Small intestine (tissue), 7 donors: ENCODE data around the gene CD8B2. TPM values are rescaled to one million over a fixed set of nuclear protein-coding genes. Genes with fewer than 3 reads are reported as not detected.
"Not testable (repeated sequence)": the region's sequence is repeated elsewhere in the genome, so short reads cannot be mapped to it uniquely, and the experiment has no call there.

Experiments used
- DNase-seq, 2 donors: peaks; one replicate each; pipeline versions ENCODE4 v3.0.0 to v3.0.0-alpha.2; 2013
- FAIRE-seq: peaks from 2 replicates; lab custom pipeline; 2012; peaks lifted over from hg19 to GRCh38; lab: Jason Lieb, UNC
- H3K27ac ChIP-seq, 3 donors: one replicate each; pipeline ENCODE4 v1.5.1; 2013; ENCODE audit warnings: low read length in 2 of 3, mild to moderate bottlenecking in 2 of 3, control low read depth in 1 of 3, inconsistent platforms in 1 of 3, low read depth in 1 of 3, moderate library complexity in 1 of 3
- H3K27me3 ChIP-seq, 3 donors: one replicate each; pipeline ENCODE4 v1.6.1; 2013; ENCODE audit warnings: low read length in 3 of 3, inconsistent platforms in 1 of 3; ENCODE audit not compliant: control insufficient read depth in 3 of 3, insufficient read depth in 3 of 3
- H3K36me3 ChIP-seq, 3 donors: one replicate each; pipeline ENCODE4 v1.6.1; 2013; ENCODE audit warnings: low read length in 3 of 3, inconsistent platforms in 1 of 3, low read depth in 1 of 3, mild to moderate bottlenecking in 1 of 3, moderate library complexity in 1 of 3; ENCODE audit not compliant: control insufficient read depth in 3 of 3, insufficient read depth in 2 of 3
- H3K4me1 ChIP-seq, 3 donors: one replicate each; pipeline ENCODE4 v1.6.1; 2013; ENCODE audit warnings: low read length in 2 of 3, inconsistent platforms in 1 of 3, low read depth in 1 of 3, mild to moderate bottlenecking in 1 of 3, moderate library complexity in 1 of 3; ENCODE audit not compliant: control insufficient read depth in 3 of 3, insufficient read depth in 2 of 3
- H3K4me3 ChIP-seq, 3 donors: one replicate each; pipeline ENCODE4 v1.5.1; 2013; ENCODE audit warnings: low read length in 3 of 3, control low read depth in 1 of 3, inconsistent platforms in 1 of 3, low read depth in 1 of 3, mild to moderate bottlenecking in 1 of 3, moderate library complexity in 1 of 3
- H3K9me3 ChIP-seq, 2 donors: one replicate each; pipeline ENCODE4 v1.6.1; 2013; ENCODE audit warnings: low read depth in 1 of 2, low read length in 1 of 2; ENCODE audit not compliant: control insufficient read depth in 2 of 2, insufficient read depth in 1 of 2
- WGBS, 3 donors: extraction: QIAGEN DNeasy Blood & Tissue Kit; methylation state at CpG; one replicate each; pipeline ENCODE4 v1.1.7; 2013; 5-methylcytosine and 5-hydroxymethylcytosine counted together
- polyA plus RNA-seq, 4 donors: library from polyadenylated mRNA; stranded (reverse) in 3 of 4; unstranded in 1 of 4; fragments of 200-250 nt in 3 of 4; fragments of 120-200 nt in 1 of 4; gene quantifications; one replicate each; pipeline versions ENCODE4 v1.2.1 to v1.2.3, GENCODE V29; 2013
- donor health status: healthy with polysubstance abuse.
- donor health status: control.
- donor health status: control.
- donor health status: Bipolar disorder and iron deficiency.
- donor health status: healthy.

Gene CD8B2
- polyA plus RNA-seq, 4 donors = 0.45 to 1.9 TPM; not detected in 2

GRCh38 chr2:106561356-106561755, 74.2 kb downstream of the CD8B2 start:
- Histone ChIP-seq H3K27me3 (no peaks in the 10 kb centered on the region), H3K4me1 (no peaks in the 10 kb centered on the region), H3K27ac (no peak overlapping the region), H3K36me3 (no peaks in the 10 kb centered on the region), H3K4me3 (no peak overlapping the region), H3K9me3 (no peaks in the 10 kb centered on the region)
- FAIRE-seq (no peak), DNase-seq (no peak)
- WGBS, 3 donors = 46 to 64% (median 46%) methylated on average over 8 of the region's 8 CpGs

- FAIRE-seq = no peak
- Histone ChIP-seq H3K36me3 (no peaks in the 10 kb centered on the region), H3K4me3 (no peak overlapping the region), H3K4me1 (no peaks in the 10 kb centered on the region), H3K9me3 (no peaks in the 10 kb centered on the region), H3K27ac (no peak overlapping the region), H3K27me3 (no peaks in the 10 kb centered on the region)
- WGBS, 3 donors = 75 to 87% (median 82%) methylated on average over 4 of the region's 4 CpGs
- DNase-seq = no peak
Measured at GRCh38 chr2:106561803-106562202, 74.6 kb downstream of the CD8B2 start.

- H3K4me1 ChIP-seq = no peaks in the 10 kb centered on the region
- H3K27ac ChIP-seq = no peak overlapping the region
- FAIRE-seq (no peak), DNase-seq (no peak)
- H3K36me3 ChIP-seq = no peaks in the 10 kb centered on the region
- no peaks in the 10 kb centered on the region for H3K9me3 ChIP-seq
- 49 to 55% (median 49%) methylated on average over 9 of the region's 9 CpGs for WGBS, 3 donors
- H3K4me3 ChIP-seq = no peak overlapping the region
- no peaks in the 10 kb centered on the region for H3K27me3 ChIP-seq
Measured at GRCh38 chr2:106562268-106563186, 75.4 kb downstream of the CD8B2 start.

DNA sequence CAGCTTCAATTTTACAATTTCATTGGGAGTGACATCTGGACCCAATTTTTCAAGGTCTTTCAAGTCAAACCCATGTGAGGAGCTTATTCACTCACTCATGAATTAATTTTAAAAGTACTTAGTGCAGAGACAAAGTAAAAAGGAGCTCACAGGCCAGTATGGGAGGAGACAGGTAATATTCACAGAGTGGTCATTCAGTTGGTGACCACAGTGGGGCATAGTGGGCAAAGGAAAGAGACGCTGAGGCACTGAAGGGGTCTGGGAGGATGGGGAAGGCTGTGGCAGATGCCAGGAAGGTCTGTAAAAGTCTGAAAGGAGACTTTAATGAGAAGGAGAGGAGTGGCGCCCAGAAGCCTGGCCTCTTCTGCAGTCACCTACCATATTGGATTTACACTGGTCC, 76.0 kb downstream of the CD8B2 start:
- H3K36me3 ChIP-seq = no peaks in the 10 kb centered on the region
- FAIRE-seq (no peak), DNase-seq (no peak)
- H3K27ac ChIP-seq = no peak overlapping the region
- WGBS, 3 donors = 88 to 90% (median 88%) methylated on average over 2 of the region's 2 CpGs
- H3K9me3 ChIP-seq = no peaks in the 10 kb centered on the region
- H3K4me3 ChIP-seq = no peak overlapping the region
- H3K27me3 ChIP-seq = no peaks in the 10 kb centered on the region
- H3K4me1 ChIP-seq = no peaks in the 10 kb centered on the region

DNA sequence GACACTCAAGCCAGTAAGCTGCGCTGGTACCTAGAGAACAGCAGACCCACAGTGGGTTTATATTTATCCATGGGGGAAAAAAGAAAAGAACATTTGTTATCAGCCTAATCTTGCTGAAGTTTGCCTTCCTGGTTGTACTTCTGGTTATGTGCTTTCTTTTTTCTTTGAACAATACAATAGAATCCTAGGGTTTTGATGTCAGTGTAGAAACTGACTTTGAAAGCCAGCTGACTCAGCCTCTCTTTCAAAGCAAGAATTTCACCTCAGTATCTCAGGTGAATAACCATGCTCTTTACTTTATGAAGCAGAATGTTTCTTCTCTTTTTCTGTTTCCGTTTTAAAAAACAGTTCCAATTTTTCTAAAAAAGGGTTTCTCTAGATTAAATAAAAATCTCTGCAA, 78.4 kb downstream of the CD8B2 start:
- Histone ChIP-seq H3K4me1 (no peaks in the 10 kb centered on the region), H3K4me3 (no peak overlapping the region), H3K36me3 (no peaks in the 10 kb centered on the region), H3K27ac (no peak overlapping the region), H3K9me3 (no peaks in the 10 kb centered on the region), H3K27me3 (no peaks in the 10 kb centered on the region)
- FAIRE-seq = no peak
- WGBS, 3 donors = 66 to 70% (median 67%) methylated on average over 2 of the region's 2 CpGs
- DNase-seq = no peak

DNA sequence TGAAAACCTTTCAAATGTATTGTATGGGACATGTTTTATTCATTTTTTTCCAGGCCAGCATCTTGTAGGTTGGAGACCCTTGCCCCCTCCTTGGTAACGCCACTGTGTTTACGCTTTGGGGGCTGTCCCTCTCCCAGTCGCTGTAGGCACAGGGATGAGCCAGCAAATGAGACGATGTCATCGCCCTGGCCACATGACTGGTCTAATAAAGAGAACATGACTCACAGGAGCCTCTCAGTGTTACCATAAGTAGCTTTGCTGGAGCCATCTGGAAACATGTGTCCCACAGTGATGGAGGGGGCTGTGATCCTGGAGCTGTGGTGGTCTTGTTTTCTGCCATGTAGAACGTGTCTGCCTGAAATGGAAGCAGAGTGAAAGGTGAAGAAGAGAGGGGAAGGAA, 78.9 kb downstream of the CD8B2 start:
- FAIRE-seq (no peak), DNase-seq (peak in 1 of 2 donors; percentile 42)
- H3K9me3 ChIP-seq = no peaks in the 10 kb centered on the region
- no peak overlapping the region for H3K4me3 ChIP-seq
- no peaks in the 10 kb centered on the region for H3K4me1 ChIP-seq
- H3K27me3 ChIP-seq = no peaks in the 10 kb centered on the region
- no peak overlapping the region for H3K27ac ChIP-seq
- 41 to 45% (median 43%) methylated on average over 6 of the region's 6 CpGs for WGBS, 3 donors
- H3K36me3 ChIP-seq = no peaks in the 10 kb centered on the region

DNA sequence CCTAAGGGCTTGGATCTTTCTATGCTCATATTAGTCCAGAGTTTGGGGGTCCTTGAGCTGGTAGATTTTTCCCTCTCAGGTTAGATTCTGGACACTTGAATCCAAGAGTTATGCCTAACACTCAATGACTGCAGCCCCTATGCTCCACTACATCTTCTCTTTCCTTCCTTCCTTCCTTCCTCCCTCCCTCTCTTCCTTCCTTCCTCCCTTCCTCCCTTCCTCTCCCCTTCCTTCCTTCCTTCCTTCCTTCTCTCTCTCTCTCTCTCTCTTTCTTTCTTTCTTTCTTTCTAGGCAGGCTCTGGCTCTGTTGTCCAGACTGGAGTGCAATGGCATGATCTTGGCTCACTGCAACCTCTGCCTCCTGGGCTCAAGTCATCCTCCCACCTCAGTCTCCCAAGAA, 79.3 kb downstream of the CD8B2 start:
- not testable (repeated sequence) for FAIRE-seq, DNase-seq, H3K27me3 ChIP-seq, H3K9me3 ChIP-seq, H3K27ac ChIP-seq, H3K4me3 ChIP-seq, H3K36me3 ChIP-seq, H3K4me1 ChIP-seq

- Histone ChIP-seq H3K4me3 (no peak overlapping the region), H3K9me3 (no peaks in the 10 kb centered on the region), H3K27ac (no peak overlapping the region), H3K4me1 (no peaks in the 10 kb centered on the region), H3K27me3 (no peaks in the 10 kb centered on the region), H3K36me3 (no peaks in the 10 kb centered on the region)
- DNase-seq = peak in 1 of 2 donors; percentile 13
- 8 to 55% (median 36%) methylated on average over 3 of the region's 3 CpGs for WGBS, 3 donors
- no peak for FAIRE-seq
Measured at GRCh38 chr2:106570316-106570715, 83.2 kb downstream of the CD8B2 start.
